CD4-positive, alpha-beta T cell treated with Interferon gamma for 1 hour (primary cell): Measurements from ENCODE around the gene MARS2.
"Not testable (repeated sequence)": the region's sequence is repeated elsewhere in the genome, so short reads cannot be mapped to it uniquely, and the experiment has no call there.

Experiments used
- DNase-seq: peaks from one replicate; pipeline ENCODE4 v3.0.0-alpha.2; 2020

The MARS2 gene

DNA sequence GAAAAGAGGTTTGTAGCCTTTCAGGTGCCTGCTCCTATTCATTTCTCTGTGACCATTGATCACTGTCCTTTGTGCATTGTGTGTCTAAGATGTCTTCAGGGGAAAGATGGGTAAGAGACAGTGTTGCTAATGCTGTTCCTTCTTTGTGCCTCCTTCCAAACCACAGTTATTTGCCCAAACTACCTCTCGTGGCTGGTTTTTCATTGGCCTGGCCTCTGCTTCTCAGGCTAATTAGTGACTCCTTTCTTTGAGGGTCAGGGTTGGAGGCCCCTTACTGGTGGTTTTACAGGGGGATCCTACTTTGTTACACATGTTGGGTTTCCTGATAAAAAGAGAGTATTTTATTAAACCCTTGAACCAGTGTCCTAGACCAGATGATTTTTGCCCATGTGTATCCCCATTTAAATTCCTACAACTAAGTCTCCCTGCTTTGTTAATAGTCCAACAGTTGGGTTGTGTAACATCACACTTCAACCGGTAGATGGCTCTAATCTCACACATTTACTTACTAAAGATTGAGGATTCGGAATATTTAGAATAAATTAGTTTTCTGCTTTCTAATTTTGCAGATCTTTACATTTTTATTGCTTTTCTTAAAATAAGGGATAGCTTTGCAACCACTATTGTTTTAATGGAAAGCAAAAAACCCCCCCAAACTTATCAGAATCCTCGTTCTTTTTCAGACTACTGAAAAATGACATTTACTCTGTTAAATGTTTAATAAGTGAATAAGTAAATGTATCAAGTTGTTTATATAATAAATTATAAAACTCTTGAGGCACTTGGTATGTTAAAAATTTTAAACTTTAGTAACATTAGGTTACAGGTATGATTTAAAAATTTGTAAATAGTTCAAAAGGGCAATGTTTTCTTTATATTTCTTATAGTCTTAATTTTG, 2.4 kb downstream of the MARS2 start:
- DNase-seq = no peak

- DNase-seq = no peak
Measured at GRCh38 chr2:197708331-197708730, 3.2 kb downstream of the MARS2 start.

DNA sequence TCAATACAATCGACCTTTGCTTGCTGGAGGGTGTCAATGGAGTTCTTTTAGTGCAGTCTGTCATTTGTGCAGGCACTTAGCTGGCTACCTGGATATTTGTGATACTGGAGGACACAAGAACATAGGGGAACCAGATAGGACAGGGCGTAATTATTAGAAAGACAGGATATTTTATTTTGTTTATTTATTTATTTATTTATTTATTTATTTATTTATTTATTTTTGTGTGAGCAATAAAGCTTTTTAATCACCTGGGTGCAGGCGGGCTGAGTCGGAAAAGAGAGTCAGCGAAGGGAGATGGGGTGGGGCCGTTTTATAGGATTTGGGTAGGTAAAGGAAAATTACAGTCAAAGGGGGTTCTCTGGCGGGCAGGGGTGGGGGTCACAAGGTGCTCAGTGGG, 4.0 kb downstream of the MARS2 start:
- not testable (repeated sequence) for DNase-seq

DNA sequence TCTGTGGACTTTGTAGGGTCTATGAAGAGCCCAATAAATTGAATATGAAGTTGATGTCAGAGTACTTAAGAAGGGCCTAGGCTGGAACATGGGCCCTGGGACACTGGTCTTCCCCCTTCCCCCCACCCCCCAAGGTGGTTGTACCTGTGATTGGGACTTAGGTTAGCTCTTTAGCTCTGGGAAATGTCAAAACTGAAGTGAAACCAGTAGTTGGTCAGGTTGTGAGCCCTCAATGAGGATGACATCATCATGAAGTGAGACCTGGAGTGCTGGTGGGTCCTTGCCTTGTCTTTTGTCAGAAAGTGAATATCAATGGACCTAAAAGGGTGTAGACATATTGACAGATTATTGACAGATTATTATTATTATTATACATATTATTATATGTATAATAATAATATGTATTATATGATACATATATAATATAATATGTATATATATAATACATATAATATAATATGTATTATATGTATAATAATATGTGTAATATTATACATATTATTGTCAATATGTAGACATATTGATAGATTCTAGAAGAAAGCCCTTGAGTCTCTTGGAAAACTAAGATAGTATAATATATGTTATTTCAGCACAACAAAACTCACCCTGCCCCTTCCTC, 5.4 kb downstream of the MARS2 start:
- no peak for DNase-seq

- DNase-seq = no peak
Measured at GRCh38 chr2:197711578-197711977, 6.4 kb downstream of the MARS2 start.

DNA sequence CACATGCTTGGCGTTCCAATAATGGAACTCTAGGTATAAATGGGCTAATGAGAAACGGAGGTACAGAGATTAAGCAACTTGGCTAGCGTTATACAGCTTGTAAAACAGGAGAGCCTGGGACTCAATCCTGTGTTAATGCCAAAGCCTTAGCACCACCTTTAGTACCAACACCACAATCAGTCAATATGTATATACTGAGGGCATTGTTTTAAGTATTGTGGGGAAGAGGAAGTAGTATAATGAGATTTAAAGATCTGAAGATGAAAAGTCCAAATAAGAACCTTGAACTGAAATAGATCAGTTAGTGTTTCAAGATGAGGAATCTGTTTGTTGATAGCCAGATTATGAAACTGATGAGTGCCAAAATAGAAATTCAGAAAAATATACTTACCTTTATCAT, 8.1 kb downstream of the MARS2 start:
- DNase-seq = no peak

GRCh38 chr2:197717863-197718262, 12.7 kb downstream of the MARS2 start:
- no peak for DNase-seq

GRCh38 chr2:197727011-197727410, 21.8 kb downstream of the MARS2 start:
- DNase-seq = no peak

DNA sequence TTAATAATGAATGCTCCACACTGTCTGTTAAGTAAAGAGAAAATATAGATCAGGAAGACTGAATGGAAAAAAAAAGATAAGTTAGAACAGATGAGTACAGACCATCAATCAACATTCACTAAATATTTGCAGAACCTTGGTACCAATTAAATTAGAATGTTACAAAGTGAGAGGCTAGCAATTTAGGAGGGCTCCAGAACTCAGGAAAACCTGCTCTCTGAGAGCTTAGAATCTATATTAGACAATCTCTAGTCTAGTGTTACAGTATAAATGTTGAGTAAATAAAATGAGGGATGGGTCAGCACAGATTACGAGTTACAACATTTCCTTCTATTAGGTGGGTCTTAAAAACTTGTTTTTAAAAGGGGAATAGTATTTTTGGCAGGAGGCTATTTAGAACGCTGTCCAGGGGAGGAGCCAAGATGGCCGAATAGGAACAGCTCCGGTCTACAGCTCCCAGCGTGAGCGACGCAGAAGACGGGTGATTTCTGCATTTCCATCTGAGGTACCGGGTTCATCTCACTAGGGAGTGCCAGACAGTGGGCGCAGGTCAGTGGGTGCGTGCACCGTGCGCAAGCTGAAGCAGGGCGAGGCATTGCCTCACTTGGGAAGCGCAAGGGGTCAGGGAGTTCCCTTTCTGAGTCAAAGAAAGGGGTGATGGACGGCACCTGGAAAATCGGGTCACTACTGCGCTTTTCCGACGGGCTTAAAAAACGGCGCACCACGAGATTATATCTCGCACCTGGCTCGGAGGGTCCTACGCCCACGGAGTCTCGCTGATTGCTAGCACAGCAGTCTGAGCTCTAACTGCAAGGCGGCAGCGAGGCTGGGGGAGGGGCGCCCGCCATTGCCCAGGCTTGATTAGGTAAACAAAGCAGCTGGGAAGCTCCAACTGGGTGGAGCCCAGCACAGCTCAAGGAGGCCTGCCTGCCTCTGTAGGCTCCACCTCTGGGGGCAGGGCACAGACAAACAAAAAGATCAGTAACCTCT, 23.7 kb downstream of the MARS2 start:
- not testable (repeated sequence) for DNase-seq

- DNase-seq = no peak
Measured at GRCh38 chr2:197740200-197740599, 35.0 kb downstream of the MARS2 start.
